ENCODE results near the gene KRT72. TPM values are rescaled to one million over a fixed set of nuclear protein-coding genes. Genes with fewer than 3 reads are reported as not detected.

The KRT72 gene
- total RNA-seq, 1 experiment from 2014 or later = not detected

GRCh38 chr12:52631676-52632459, 30.6 kb upstream of the KRT72 start:
- in situ Hi-C loops (cut with HindIII; ENCODE audit: low sequenced_read_pairs) = no loop called here
- DNase-seq (ENCODE audit: low spot score) = no peak

DNA sequence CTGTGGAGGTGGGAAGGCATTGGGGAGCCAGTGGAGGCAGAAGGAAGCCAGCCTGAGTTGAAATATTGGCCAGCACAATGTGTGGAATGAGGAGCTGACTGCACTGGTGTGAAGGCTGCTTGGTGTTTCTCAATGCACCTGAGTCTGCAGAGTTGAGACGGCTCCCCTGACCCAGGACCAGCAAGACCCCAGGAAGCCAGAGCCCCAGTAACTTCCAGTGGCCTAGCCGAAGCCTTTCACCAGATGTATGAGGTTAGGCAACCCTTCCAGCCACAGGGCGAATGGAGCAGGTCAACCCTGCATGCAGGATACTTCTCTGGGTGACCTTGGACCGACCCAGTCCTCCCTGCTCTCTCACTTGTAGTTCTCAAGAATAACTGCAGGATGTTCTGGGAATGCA, 30.0 kb upstream of the KRT72 start:
- no peak for DNase-seq (ENCODE audit: low spot score)
- in situ Hi-C loops (cut with HindIII; ENCODE audit: low sequenced_read_pairs) = no loop called here

- in situ Hi-C loops (cut with HindIII; ENCODE audit: low sequenced_read_pairs) = no loop called here
- no peak for DNase-seq (ENCODE audit: low spot score)
Measured at GRCh38 chr12:52630599-52631200, 29.4 kb upstream of the KRT72 start.

DNA sequence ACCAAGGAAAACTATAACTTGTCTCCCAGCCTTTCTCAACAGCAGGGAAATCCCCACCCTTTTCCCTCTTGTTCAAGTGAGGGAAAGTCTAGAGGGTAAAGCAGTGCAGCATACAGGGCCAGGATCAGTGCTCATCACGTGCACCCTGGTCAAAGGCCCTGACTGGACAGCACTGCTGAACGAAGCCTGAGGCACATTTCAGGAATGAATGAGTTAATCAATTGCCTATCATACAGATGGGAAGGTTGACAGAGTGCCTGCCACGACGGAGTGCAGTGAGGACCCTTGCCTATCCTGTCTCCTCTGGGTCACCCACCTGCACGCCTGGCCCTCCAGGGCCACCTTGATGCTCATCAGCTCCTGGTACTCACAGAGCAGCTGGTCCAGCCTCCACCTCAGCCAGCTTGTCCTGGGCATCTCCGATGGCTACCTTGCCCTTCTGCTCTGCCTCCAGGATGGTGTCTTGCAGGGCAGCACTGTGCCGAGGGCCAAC, 28.8 kb upstream of the KRT72 start:
- no peak for DNase-seq (ENCODE audit: low spot score)

GRCh38 chr12:52629281-52630007, 28.2 kb upstream of the KRT72 start:
- in situ Hi-C loops (cut with HindIII; ENCODE audit: low sequenced_read_pairs) = no loop called here
- no peak for DNase-seq (ENCODE audit: low spot score)

More for the DNA sequence above, 28.8 kb upstream of the KRT72 start:
- in situ Hi-C loops (cut with HindIII; ENCODE audit: low sequenced_read_pairs) = no loop called here

DNA sequence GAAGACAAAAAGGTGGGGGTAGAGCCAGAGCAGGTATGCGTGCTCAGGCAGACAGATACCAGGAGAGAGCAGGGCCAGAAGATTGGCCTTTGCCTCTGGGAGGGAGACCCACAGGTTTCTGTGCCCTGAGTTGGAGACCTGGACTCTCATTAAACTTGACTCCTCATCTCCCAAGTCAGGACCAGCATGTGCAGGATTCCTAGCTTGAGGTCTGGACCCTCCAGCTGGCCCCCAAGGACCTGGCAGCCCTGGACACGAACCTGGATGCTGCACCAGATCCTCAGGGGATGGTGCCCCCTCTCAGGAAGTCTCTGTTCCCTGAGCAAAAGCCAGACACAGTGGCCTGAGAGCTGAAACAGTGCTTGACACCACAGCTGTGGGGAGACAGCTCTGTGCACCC, 27.6 kb upstream of the KRT72 start:
- DNase-seq (ENCODE audit: low spot score) = no peak

GRCh38 chr12:52628111-52628507, 26.8 kb upstream of the KRT72 start:
- in situ Hi-C loops (cut with HindIII; ENCODE audit: low sequenced_read_pairs) = no loop called here
- no peak for DNase-seq (ENCODE audit: low spot score)

More for the DNA sequence above, 27.6 kb upstream of the KRT72 start:
- in situ Hi-C loops (cut with HindIII; ENCODE audit: low sequenced_read_pairs) = no loop called here

DNA sequence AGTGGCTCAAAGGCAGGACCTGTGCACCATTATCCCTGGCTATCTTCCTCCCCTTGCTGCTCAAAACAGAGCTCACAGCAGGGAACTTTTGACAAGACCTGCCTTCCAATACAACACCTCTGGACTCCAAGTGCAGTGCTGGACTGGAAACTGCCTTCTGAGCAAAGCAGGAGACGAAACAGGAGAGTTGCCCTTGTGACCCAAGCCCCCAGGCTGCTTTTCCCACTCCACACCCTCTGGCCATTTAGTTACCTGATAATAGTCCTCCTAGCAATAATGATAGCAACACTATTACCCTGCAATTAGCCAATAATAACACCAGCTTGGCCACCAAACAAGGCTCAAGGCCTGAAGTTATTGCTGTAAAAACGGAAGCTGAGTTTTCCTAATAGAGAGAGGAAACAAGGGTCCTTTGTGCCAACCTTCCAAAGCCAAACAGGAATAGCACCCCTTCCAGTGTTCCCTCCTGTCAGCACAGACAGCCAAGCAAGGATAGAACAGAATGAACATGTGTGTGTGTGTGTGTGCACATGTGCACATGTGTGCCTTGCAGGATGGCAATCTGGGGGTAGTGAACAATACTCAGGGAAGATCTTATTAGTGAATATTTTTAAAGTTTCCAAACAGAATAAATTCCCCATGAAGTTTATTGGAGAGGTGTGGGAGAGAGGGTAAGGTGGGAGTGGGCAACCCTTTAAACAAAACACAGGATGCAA, 26.3 kb upstream of the KRT72 start:
- no peak for DNase-seq (ENCODE audit: low spot score)
- in situ Hi-C loops (cut with HindIII; ENCODE audit: low sequenced_read_pairs) = no loop called here

DNA sequence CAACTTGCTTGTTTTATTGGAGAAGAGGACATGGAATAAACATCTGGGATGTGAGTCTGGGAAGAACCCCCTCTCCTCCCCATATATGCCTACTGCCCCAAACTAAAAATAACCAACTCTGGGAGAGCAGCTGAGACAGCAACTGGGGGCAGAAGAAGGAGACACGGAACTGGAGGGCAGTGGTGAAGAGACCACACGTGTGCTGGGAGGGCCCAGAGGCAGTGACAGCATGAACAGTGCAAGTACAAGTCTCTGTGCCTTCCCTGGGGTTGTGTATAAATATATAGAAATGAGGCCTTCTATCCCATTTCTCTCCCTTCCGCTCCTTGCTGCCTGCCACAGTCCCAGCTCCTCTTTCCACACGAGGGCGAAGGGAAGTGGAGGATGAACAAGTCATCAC, 21.1 kb upstream of the KRT72 start:
- in situ Hi-C loops (cut with HindIII; ENCODE audit: low sequenced_read_pairs) = no loop called here
- DNase-seq (ENCODE audit: low spot score) = no peak

GRCh38 chr12:52618866-52619265, 17.6 kb upstream of the KRT72 start:
- in situ Hi-C loops (cut with HindIII; ENCODE audit: low sequenced_read_pairs) = no loop called here
- DNase-seq (ENCODE audit: low spot score) = no peak

- DNase-seq (ENCODE audit: low spot score) = no peak
- in situ Hi-C loops (cut with HindIII; ENCODE audit: low sequenced_read_pairs) = no loop called here
Measured at GRCh38 chr12:52618216-52618615, 17.0 kb upstream of the KRT72 start, which contains the start of gene KRT73. TSS of gene KRT73 (minus strand) at chr12:52618559. CDS start at chr12:52618524, 35 bp downstream.

DNA sequence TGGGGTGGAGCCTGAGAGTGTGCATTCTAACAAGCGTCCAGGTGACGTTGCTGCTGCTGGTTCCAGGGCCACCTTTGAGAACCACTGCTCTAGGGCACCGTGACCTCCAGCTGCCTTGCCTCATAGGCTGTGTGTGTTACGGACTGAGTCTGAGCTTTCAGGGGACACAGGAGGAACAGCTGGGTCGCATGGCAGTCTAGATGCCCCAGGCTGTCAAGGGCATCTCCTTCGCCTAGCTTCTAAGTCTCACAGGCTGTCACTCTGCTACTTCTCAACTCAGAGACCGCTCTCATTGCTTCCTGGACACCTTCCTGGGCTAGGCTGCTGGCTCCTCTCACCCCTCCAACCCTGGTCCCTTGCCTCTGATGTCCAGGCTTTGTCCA, 16.1 kb upstream of the KRT72 start:
- in situ Hi-C loops (cut with HindIII; ENCODE audit: low sequenced_read_pairs) = no loop called here
- DNase-seq (ENCODE audit: low spot score) = no peak

GRCh38 chr12:52616680-52617402, 15.6 kb upstream of the KRT72 start:
- in situ Hi-C loops (cut with HindIII; ENCODE audit: low sequenced_read_pairs) = no loop called here
- DNase-seq (ENCODE audit: low spot score) = no peak

- no peak for DNase-seq (ENCODE audit: low spot score)
- in situ Hi-C loops (cut with HindIII; ENCODE audit: low sequenced_read_pairs) = no loop called here
Measured at GRCh38 chr12:52615912-52616311, 14.6 kb upstream of the KRT72 start.

DNA sequence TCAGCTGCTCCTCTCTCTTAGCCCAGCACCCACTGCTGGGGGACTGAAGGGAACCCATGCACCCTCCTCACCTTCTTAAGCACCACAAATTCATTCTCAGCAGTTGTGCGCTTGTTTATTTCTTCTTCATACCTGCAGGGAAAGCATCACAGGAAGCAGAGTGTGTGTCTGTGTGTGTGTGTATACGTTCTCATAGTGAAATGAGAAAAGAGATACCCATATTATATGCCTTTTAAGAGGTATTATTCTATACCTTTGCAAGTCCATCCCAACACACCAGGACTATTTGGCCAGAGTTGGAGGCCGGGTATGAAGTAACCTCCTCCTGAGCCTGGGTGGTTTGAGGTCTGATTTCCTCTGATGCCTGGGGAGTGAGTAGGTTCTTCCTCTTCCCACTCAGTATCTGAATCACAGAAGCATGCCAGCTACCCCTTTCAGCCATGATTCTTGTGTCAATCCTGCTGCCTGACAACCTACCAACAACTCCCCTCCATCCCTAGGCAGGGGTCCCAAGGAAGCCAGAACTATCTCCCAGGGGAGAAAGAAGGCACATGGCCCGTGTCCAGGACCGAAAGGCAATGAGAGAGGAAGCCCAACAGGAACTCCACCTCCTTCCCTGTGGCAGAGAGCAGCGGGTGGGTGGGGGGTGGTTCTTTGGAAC, 14.1 kb upstream of the KRT72 start:
- in situ Hi-C loops (cut with HindIII; ENCODE audit: low sequenced_read_pairs) = no loop called here

DNA sequence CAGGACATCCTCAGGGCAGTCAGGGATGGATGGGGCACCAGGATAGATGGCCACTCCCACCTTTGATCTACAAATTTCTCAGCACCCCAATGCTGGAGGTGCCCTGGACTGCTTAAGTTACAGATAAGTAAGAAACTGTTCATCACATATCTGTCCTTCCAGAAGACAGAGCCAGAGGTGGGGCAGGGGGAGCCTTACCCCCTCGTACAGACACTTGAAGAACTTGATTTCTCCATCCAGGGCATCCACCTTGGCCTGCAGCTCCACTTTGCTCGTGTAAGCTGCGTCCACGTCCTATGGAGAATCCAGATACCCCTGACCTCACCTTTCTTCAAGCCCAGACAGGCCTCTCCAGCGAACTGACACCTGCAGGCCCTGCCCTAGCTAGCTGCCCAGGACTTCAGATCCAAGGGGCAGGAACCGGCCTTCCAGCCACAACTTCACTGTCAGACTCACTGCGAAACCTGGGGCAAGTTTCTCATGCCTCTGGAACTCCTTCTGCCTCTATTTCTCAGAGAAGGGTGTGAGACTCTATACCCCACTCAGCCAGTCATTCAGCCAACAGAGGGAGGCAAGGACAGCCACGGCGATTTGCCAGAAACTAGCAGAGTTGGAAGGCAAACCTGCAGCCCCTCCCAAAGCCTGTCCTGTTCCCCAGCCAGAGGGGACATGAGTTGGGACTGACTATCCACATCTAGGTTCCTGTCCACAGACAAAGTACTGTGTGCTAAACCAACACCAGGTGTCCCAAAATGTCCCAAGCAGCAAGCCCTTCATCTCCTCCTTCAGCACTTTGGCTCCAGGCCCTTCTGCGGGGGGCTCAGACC, 13.3 kb upstream of the KRT72 start:
- in situ Hi-C loops (cut with HindIII; ENCODE audit: low sequenced_read_pairs) = no loop called here
- no peak for DNase-seq (ENCODE audit: low spot score)

More for the DNA sequence above, 14.1 kb upstream of the KRT72 start:
- no peak for DNase-seq (ENCODE audit: low spot score)

GRCh38 chr12:52613384-52614030, 12.2 kb upstream of the KRT72 start:
- in situ Hi-C loops (cut with HindIII; ENCODE audit: low sequenced_read_pairs) = no loop called here
- no peak for DNase-seq (ENCODE audit: low spot score)
